Measurements from ENCODE around the gene APELA. TPM values are rescaled to one million over a fixed set of nuclear protein-coding genes. Genes with fewer than 3 reads are reported as not detected.
"Not testable (repeated sequence)": the region's sequence is repeated elsewhere in the genome, so short reads cannot be mapped to it uniquely, and the experiment has no call there.

APELA gene
- total RNA-seq, 1 donor from 2014 or later = not detected

GRCh38 chr4:164902608-164903007, 25.6 kb downstream of the APELA start:
- H3K4me3 ChIP-seq (ENCODE audit: low read depth, low read length) = no peak overlapping the region
- no peaks in the 10 kb centered on the region for H3K36me3 ChIP-seq (ENCODE audit: control insufficient read depth, insufficient read depth, low read length)
- DNase-seq (ENCODE audit: low read depth) = no peak
- H3K27me3 ChIP-seq (ENCODE audit: control insufficient read depth, insufficient read depth, low read length) = no peaks in the 10 kb centered on the region
- no peak for TF ChIP-seq CTCF (IDR thresholded peaks at IDR 0.05; ENCODE audit: insufficient read depth, low read length, poor library complexity, severe bottlenecking)

- no peaks in the 10 kb centered on the region for H3K36me3 ChIP-seq (ENCODE audit: control insufficient read depth, insufficient read depth, low read length)
- no peak for TF ChIP-seq CTCF (IDR thresholded peaks at IDR 0.05; ENCODE audit: insufficient read depth, low read length, poor library complexity, severe bottlenecking)
- DNase-seq (ENCODE audit: low read depth) = no peak
- H3K27me3 ChIP-seq (ENCODE audit: control insufficient read depth, insufficient read depth, low read length) = no peaks in the 10 kb centered on the region
- no peak overlapping the region for H3K4me3 ChIP-seq (ENCODE audit: low read depth, low read length)
Observed at GRCh38 chr4:164904336-164904735, 27.4 kb downstream of the APELA start.

GRCh38 chr4:164904941-164905340, 28.0 kb downstream of the APELA start:
- DNase-seq (ENCODE audit: low read depth) = no peak
- Histone ChIP-seq H3K36me3 (ENCODE audit: control insufficient read depth, insufficient read depth, low read length) (no peaks in the 10 kb centered on the region), H3K27me3 (ENCODE audit: control insufficient read depth, insufficient read depth, low read length) (no peaks in the 10 kb centered on the region), H3K4me3 (ENCODE audit: low read depth, low read length) (no peak overlapping the region)
- no peak for TF ChIP-seq CTCF (IDR thresholded peaks at IDR 0.05; ENCODE audit: insufficient read depth, low read length, poor library complexity, severe bottlenecking)

- Histone ChIP-seq H3K36me3 (ENCODE audit: control insufficient read depth, insufficient read depth, low read length) (no peaks in the 10 kb centered on the region), H3K4me3 (ENCODE audit: low read depth, low read length) (no peak overlapping the region), H3K27me3 (ENCODE audit: control insufficient read depth, insufficient read depth, low read length) (no peaks in the 10 kb centered on the region)
- no peak for DNase-seq (ENCODE audit: low read depth)
- no peak for TF ChIP-seq CTCF (IDR thresholded peaks at IDR 0.05; ENCODE audit: insufficient read depth, low read length, poor library complexity, severe bottlenecking)
Observed at GRCh38 chr4:164906368-164906767, 29.4 kb downstream of the APELA start.

- not testable (repeated sequence) for H3K27me3 ChIP-seq (ENCODE audit: control insufficient read depth, insufficient read depth, low read length); DNase-seq (ENCODE audit: low read depth); H3K4me3 ChIP-seq (ENCODE audit: low read depth, low read length); H3K36me3 ChIP-seq (ENCODE audit: control insufficient read depth, insufficient read depth, low read length)
Observed at GRCh38 chr4:164913506-164913905, 36.5 kb downstream of the APELA start.

GRCh38 chr4:164918956-164919355, 42.0 kb downstream of the APELA start:
- H3K27me3 ChIP-seq (ENCODE audit: control insufficient read depth, insufficient read depth, low read length) = no peaks in the 10 kb centered on the region
- no peak overlapping the region for H3K4me3 ChIP-seq (ENCODE audit: low read depth, low read length)
- H3K36me3 ChIP-seq (ENCODE audit: control insufficient read depth, insufficient read depth, low read length) = no peaks in the 10 kb centered on the region
- TF ChIP-seq CTCF (IDR thresholded peaks at IDR 0.05; ENCODE audit: insufficient read depth, low read length, poor library complexity, severe bottlenecking) = no peak
- no peak for DNase-seq (ENCODE audit: low read depth)

Measured in kidney epithelial cell (primary cell).